HG02870 (cell line): Measurements from ENCODE around the gene PLXNA4.

Source experiments
- ATAC-seq: cut with Tn5 transposase; IDR thresholded peaks from one replicate; pipeline ENCODE4 v1.9.1; 2021; ENCODE audit warnings: mild to moderate bottlenecking, moderate library complexity; ENCODE audit not compliant: unreplicated experiment

Gene PLXNA4

DNA sequence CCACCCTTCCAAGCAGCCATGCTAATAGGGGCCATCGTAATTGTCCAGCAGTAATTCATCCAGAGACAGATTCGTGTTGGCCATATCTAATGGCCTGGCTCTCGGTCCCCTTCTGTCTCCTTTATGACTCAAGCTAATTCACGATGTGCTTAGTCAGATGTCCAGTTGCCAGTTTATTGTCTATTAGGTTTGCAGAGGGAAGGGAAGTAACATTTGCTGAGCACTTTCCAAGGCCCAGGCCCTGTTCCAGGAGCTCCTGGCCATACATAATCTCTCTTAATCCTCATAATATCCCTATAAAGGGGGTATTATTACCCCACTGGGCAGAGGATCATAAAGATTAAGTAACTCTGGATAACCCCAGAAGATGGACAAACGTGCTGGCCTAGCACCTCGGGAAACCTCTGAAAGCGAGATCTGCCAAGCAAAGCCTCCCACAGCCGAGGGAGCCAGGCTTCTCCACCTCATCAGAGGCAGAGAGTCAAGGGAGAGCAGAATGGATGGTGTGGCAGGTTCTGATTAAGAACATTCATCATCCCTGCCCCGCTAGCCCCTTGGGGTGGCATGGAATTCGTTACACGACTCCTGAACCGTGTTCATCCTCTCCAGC, 153.7 kb downstream of the PLXNA4 start:
- ATAC-seq = no peak

DNA sequence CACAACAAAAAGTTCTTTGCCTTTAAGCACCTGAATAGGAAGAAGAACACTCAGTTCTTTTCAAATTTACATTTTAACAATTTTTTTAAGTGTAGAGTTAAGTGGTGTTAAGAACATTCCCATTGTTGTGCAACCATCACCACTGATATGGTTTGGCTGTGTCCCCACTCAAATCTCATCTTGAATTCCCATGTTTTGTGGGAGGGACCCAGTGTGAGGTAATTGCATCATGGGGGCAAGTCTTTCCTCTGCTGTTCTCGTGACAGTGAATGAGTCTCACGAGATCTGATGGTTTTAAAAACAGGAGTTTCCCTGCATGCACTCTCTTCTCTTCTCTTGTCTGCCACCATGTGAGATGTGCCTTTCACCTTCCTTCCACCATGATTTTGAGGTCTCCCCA, 155.7 kb downstream of the PLXNA4 start:
- ATAC-seq = no peak

DNA sequence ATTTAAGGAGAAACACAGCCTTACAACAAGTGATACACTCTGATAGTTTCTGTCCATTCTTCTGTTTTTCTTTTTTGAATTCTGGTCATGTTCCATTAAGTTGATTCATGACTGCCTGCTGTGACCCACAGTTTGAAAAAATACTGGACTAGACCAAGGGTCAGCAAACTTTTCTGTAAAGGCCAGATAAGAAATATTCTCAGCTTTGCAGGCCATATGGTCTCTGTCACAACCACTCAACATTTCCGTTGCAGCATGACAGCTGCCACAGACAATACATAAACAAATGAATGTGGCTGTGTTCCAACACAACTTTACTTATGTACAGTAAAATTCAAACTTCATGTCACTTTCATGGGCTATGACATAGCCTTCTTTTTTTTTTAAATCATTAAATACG, 156.7 kb downstream of the PLXNA4 start:
- no peak for ATAC-seq

DNA sequence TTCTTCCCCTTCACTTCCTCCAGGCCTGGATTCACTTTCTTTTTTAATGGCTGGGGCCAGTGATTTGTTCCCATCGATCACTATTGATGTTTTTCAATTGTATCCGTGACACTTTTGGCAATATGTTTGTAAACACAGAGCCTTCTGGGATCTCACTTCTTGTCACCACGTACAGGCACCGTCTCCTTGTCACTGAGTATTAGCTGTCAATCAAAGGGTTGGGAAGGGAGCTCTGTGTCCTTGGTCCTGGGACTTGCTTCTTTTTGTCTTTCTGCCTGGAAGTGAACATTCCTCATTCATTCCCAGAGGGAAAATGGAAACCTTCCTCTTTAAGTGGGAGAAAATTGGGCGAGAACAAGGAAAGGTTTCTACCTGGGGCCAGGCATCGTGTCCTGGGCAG, 157.4 kb downstream of the PLXNA4 start:
- ATAC-seq = no peak

DNA sequence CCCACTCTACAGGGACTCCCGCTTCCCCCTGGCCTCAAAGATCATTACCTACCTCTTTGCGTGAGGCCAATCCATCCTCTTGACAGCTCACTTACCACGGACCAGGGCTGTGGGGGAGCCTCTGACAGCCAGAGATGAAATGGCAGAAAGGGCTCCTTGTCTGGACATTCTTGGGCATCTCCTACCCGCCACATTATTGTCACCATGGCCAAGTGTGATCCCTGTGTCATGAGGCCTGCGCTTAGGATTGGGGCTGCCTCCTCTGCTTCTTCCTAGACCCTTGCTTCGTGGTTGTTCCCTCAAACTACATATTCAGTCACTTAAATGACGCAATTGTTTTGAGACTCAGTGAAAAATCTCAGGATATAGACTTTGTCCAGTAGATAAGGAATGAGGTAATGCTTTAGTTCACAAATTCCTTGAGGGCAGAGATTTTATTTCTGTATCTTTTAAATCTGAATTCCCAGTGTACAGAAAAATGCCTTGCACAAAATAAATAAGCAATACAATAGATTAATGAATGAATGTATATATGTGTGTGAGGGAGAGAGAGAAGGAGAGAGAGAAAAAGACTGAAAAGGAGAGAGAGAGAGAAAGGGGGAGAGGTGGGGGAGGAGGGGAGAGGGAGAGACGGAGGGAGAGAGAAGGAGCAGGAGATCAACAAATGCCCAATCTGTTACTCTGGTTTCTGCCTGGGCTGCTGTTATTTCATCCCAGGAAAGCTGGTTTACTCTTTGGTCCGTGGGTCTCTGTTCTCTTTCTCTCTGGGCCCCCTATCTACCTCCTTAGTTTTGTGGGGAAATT, 159.0 kb downstream of the PLXNA4 start:
- ATAC-seq = no peak

DNA sequence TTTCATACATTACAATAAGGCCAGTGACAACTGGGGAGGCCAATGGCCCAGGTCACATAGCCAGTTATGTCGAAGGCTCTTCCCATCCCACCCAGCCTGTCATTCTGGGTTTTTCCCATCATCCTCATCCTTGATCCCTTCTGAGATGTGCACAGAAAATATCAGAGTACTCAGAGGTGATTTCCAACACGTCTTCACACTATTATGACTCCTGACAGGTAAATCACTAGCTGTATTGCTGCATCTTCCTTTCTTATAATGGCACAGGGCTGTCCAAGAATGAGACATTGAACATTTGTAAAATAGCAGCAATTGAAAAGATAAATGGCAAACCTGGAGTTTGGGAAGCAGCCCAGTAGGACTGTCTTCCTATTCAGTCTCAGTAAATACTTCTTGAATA, 159.9 kb downstream of the PLXNA4 start:
- no peak for ATAC-seq

DNA sequence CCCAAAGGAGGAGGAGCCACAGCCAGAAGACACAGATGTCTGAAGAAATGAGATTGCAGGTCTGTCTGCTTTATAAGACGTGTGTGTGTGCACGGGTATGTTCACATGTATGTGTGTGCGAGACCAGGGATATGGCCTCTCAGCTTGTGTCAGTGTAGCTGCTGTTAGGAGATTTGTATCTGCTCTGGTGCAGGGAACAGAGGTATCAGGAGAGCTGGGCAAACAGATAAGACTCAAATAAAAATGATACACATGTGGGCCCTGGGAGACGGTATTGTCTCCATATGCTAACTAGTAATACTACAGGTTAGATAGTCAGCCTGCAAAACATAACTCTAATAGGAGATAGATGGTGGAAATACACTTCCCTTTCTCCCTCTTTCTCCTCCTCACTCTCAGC, 161.0 kb downstream of the PLXNA4 start:
- ATAC-seq = no peak

DNA sequence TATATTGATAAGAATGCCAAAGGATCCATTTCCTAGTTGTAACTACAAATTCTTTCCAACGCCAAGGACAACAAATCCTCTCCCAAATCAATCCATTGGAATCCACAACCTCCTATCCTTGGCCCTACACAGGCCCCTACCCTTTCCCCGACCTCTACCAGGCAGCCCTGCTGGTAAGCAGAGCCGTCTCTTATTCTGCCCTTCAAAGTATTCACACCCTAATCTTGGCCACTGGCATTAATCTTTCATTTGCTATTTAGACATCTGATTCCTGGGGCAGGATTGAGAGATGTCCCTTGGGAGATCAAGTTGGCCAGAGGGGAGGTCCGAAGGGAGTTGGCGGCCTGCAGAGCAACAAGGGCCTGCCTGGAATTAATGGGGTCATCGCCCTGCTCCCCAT, 161.4 kb downstream of the PLXNA4 start:
- ATAC-seq = no peak

DNA sequence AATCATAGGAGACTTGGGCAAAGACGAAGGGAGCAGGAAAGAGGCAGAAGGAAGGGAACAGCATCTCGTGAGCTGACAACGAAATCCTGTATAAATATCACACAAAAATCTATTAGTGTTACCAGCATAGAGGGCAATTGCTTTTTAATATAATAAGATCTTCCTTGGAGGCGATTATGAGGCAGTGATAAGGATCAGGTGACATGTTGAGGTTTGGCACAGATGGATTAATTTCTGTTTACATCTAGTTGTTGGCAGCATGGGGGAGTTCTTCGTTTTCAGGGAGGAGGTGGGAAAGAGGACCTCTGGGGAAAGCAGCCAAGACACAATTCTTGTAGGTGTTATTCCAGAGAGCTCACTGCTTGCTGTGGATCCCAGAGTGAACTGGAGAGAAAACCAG, 163.8 kb downstream of the PLXNA4 start:
- no peak for ATAC-seq

DNA sequence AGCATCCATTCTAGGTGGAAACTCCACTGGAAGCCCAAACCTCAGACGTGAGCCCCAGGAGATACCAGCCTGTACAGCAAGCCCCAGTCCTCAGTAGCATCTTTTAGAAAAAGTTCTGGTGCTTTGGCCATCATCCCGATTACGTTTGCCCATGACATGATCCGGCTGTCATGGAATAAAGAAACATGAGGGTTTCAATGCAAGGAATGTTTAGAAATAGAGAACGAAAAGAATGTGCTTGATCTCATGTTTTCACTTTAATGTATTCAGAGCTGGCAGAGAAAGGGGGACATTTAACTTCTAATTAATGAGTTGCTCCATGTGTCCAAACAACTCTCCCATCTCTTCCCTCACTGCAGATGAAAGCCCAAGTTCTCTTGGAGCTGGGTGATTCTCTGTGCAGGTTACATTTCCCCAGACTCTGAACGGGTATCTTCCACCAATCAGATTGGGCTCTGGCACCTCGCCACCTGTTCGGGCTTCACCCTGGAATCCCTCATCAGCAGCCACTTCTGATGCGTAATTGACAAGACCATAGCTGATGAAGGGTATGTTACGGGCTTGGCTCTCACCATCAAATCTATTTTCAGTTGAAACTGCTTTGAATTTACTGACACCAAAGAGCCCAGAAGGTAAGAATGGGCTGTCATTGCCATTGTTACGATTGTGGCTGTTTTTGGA, 165.3 kb downstream of the PLXNA4 start:
- ATAC-seq = no peak

DNA sequence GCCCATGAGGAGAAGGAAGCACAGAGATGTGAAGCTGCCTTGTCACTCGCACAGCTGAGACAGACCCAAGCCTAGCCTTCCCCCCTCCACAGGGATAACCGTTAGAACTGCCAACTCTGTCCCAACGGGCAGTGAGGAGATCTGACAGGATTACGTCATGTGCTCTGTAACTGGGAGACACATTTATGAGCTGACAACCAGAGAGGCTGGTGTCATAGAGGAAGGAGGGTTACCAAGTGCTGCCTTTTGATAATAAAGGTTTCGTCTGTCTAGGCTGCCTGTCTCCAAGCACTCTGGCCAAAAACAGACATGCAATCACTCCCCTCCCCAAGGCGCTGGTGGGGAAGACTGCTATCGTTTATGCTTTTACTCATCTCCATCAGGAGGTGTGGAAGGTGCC, 165.9 kb downstream of the PLXNA4 start:
- ATAC-seq = no peak

DNA sequence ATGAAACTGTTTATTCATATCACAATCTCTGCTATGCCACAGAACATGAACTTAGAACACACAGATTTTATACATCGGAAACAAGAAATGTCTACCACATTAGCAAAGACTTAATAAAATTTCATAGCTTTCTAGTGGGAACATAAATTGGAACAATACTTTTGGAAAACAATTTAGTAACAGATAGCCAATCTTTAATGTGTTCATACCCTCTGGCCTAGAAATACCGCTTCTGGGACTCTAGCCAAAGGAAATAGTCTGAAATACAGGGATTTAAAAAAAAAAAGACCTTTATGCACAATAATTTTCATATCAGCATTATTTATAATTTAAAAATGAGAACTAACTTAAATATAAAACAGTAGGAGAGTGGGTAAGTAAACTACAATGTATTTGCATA, 168.5 kb downstream of the PLXNA4 start:
- no peak for ATAC-seq

DNA sequence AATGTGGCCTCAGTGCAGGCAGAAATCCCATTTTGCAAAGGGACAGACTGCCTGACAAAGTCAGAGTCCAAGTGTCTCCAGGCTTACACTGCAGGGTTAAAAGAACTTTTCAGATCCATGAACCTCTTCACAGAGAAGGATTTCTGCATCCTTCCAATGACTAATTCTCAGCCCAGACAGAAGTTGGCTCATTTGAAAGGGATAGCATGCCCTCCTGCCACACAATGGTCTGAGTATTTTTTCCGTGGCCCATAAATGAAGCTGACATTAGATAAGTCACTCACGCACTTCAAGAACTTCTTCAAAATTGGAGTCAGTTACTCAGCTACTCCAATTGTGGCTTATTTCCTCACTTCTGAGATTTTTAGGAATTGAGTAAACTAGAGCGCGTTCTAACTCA, 170.2 kb downstream of the PLXNA4 start:
- no peak for ATAC-seq

DNA sequence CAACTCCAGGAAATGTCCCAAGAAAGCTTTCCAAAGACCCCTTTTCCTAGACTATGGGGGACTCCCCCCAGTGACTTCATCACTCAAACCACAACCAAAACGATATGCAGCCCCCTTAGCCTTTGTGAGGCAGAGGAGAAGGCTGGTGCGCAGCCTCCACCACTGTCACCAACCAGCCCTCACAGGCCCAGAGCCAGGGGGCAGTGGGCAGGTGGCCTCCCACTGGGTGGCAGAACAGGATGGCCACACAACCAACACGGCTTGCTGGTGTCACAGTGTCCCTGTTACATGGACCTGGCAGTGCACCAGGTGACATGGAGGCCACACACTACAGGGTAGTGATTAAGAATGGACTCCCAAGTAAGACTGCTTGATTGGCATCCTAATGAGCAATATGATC, 172.0 kb downstream of the PLXNA4 start:
- ATAC-seq = no peak

DNA sequence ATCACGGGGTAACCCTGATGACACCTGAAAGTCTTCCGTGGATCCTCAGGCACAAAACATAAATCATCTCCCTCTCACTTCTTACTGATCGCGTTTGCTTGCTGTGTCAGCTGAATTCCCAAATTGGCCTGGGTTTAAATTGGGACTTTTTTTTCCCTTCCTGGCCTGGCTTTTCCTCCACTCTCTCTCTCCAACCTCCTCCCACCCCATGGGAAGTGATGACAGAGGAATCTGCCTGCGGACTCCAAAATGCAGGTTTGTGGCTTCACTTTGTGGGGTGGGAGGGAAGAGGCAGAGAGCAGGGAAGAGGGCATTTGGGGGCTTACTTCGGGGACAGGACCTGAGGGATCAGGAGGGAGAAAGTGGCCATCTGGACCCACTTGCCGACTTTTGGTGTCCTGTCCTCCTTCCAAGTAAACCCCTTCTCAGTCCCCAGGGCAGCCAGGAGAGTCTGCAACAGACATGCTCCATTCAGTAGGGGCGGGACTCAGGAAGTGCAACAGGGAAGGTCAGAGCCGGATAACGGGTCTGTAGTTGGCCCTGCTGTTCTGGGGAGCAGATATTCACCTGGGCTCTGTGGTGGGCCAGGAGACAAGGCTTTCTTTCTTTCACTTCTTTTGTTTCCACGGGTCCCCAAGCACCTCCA, 172.7 kb downstream of the PLXNA4 start:
- no peak for ATAC-seq

DNA sequence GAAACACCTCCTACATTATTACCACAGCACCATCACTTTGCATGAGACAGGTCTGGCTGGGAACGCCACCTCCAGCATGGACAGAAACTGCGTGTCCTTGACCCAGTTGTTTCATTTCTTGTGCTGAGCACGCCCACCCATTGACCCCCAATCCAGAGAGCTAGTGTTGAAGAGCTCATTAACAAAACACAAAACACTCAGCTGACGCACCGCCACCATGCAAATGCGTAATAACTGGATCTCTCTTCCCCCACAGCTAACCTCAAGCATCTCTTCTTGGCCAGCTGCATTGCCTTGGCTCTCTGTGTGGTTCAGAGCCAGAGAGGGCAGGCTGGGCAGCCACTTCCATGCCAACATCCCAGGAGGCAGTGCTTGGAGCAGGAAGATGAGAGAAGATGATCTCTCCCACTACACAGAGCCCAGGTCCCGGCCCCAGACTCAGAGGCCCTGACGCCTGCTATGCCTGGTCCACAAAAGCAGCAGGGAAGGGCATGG, 173.5 kb downstream of the PLXNA4 start:
- no peak for ATAC-seq

DNA sequence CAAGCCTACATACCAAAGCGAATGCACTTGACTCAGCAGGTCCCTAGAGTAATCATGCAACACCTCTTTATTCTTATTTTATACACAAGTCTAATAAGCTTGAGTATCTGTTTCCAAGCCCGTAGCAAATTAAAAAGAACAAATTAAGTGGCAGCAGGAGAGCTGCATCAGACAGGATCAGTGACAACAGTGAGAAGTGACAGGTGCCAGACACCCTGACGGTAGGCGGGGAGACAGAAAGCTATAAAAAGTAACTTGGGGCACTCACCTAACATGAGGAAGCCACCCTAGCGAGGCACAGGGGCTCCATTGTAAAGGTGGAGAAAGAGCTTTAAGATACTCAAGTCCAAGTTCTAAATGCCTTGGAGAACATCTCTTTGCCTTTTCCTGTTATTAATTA, 174.2 kb downstream of the PLXNA4 start:
- no peak for ATAC-seq

DNA sequence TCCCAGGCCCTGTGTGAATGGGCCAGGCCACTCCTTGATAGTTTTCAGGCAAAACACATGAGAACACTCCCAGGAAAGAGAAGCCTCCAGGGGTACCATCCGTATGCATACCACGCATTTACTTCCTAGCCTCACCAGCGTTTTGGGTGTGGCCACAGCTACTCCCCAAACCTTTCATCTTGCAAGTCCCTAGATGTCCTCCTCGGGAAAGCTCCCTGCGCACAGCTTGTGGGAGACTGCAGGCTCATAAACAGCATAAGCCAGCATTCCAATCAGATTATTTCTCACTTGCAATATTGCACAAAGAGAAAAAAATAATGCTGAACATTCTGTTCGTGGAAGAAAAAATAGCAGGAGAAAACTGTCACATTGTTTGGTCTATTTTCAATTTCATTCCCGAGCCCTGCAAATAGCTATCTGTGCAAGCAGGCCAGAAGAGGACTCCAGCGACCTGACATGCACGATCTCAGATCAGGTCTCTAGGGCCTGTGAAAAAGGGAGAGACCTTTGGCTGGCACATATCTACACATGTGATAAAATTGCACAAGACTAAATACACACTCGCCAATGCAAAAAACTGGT, 175.6 kb downstream of the PLXNA4 start:
- ATAC-seq = no peak

DNA sequence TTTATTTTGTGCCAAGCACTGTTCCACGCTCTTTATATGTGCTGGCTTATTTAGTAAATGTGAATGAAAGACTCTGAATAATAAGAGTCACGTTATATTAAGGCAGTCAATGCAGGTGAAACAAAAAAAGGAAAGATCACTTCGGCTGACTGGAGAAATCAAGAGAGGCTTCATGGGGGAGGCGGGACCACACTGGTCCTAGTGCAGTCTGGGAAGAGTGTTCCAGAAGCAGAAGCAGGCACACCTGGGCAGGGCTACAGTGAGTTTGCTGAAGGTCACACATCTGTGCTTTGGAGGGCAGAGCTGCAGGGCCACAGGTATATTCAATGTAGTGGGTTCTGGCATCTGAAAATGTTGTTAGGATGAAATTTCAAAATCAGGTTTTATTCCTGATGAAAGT, 176.9 kb downstream of the PLXNA4 start:
- no peak for ATAC-seq

DNA sequence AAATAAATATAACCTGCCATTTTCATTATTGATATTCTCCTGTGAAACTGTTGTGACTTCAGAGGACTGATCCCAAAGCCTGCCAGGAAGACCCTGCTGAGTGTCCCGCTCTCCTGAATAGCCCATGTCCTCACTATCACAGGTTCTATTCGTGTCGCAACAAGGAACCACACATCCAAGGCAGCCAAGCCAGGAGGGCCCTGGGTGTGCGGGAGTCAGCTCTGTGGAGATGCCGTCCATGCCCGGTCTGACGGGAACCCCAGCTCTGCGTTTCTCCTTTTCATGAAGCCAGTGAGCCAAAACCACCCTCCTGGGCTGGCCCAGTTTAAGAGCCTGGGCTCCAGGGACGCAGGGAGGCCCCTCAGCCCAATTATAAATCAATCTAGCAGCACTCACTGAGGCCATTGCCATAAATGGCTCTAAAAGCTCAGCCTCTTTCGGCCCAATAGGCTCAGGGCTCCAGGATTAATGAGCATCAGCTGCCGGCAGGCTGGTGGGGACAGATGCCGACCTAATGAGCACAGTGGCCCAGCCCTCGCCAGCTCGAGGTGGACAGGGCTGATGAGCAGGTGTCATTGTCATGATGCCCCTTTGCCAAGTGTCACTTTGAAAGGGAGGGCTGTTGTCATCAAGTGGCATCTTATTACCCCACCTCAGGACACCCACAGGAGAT, 177.9 kb downstream of the PLXNA4 start:
- ATAC-seq = no peak

DNA sequence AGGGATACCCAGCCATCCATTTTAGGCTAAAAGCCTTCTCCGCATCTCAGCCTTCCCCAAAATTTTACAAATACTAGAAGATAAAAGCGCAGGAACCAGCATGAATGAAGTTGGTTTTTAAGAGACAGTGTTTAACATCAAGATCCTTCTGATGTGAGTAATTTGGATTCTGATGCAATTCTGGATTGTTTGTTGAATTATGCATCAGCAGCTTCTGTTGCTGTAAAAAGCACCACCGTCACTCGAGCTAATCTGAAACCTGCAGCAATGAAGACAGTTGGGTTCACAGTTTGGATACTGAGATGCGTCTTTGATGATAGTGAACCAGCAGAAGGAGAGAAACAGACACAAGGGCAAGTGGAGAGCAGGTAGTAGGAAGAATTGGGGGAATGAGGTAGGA, 179.2 kb downstream of the PLXNA4 start:
- ATAC-seq = no peak
